Adrenal gland (tissue), 12 donors: ENCODE measurements around the gene GPSM1. TPM values are rescaled to one million over a fixed set of nuclear protein-coding genes. Genes with fewer than 3 reads are reported as not detected.

Experiments used
- DNase-seq, 7 donors: peaks; one replicate each; pipeline ENCODE4 v3.0.0-alpha.2; 2019 to 2020
- H3K27ac ChIP-seq, 5 donors: fragments of 200-600 bp; sonication (generic) in 4 of 5; 1 replicate in 3 of 5; 2 replicates in 2 of 5; pipeline versions ENCODE4 v1.5.1 to v1.8.0; 2016 to 2020; ENCODE audit warnings: mild to moderate bottlenecking in 1 of 5
- H3K27me3 ChIP-seq: fragments of 200-600 bp; 2 replicates; pipeline ENCODE4 v1.8.0; 2021
- H3K36me3 ChIP-seq, 2 donors: fragments of 200-600 bp; replicated peaks in 1 of 2; 1 replicate in 1 of 2; 2 replicates in 1 of 2; pipeline versions ENCODE4 v1.5.1 to v1.8.0; 2018 to 2022
- H3K4me1 ChIP-seq, 2 donors: fragments of 200-600 bp; replicated peaks in 1 of 2; 1 replicate in 1 of 2; 2 replicates in 1 of 2; pipeline versions ENCODE4 v1.5.1 to v1.8.0; 2018 to 2021
- H3K4me3 ChIP-seq, 4 donors: fragments of 200-600 bp; sonication (generic) in 3 of 4; one replicate each; pipeline ENCODE4 v1.5.1; 2016 to 2018
- H3K9me3 ChIP-seq, 3 donors: fragments of 200-600 bp; sonication (generic) in 1 of 3; replicated peaks in 1 of 3; 1 replicate in 2 of 3; 2 replicates in 1 of 3; pipeline versions ENCODE4 v1.5.1 to v1.8.0; 2016 to 2021
- POLR2A ChIP-seq, 2 donors: fragments of 450-650 bp; IDR thresholded peaks; one replicate each; pipeline ENCODE4 v1.6.1; 2017; ENCODE audit warnings: antibody characterized with exemption in 2 of 2, mild to moderate bottlenecking in 2 of 2, moderate library complexity in 1 of 2
- WGBS, 4 donors: extraction: QIAGEN DNeasy Blood & Tissue Kit in 2 of 4; methylation state at CpG; one replicate each; pipeline versions ENCODE4 v1.1.5 to v1.1.7; 2013 to 2017; 5-methylcytosine and 5-hydroxymethylcytosine counted together
- intact Hi-C, 2 donors: fragments of 100-400 bp; cut with DNase I; formaldehyde crosslinking; loops; one replicate each; pipeline versions ENCODE4 v1.14.1 to v1.15.0; 2022 to 2023
- polyA plus RNA-seq, 3 donors: library from polyadenylated mRNA; stranded (reverse); fragments of 200-250 nt in 2 of 3; fragments of 350-450 nt in 1 of 3; fragmentation: Illumina TruSeq in 1 of 3; extraction: RNeasy Lipid Tissue Mini Kit (QIAGEN cat#74804) in 1 of 3; gene quantifications; one replicate each; pipeline ENCODE4 v1.2.3, GENCODE V29; 2013 to 2014
- total RNA-seq, 9 donors: library from RNA; depleted of rRNA in 4 of 9; stranded (reverse); fragments of >200 nt in 4 of 9; fragments of 120-200 nt in 1 of 9; fragmentation: NEBNext Ultra II Directional in 1 of 9; extraction: Animal tissue kit (Norgen Biotek cat#: 25700) in 1 of 9; gene quantifications; one replicate each; pipeline versions ENCODE4 v1.1.0 to v1.2.4, GENCODE V29; 2013 to 2023
- TF ChIP-seq, protein P1 (sequence below), 6 experiments: fragments of 450-650 bp in 4 of 6; fragments of 200-600 bp in 2 of 6; sonication (generic) in 1 of 6; IDR thresholded peaks; 1 replicate in 5 of 6; 2 replicates in 1 of 6; pipeline versions ENCODE4 v1.5.1 to v1.8.0; 2016 to 2021; ENCODE audit warnings: antibody characterized with exemption in 6 of 6, mild to moderate bottlenecking in 2 of 6, moderate library complexity in 1 of 6
- donor health status: healthy with polysubstance abuse.
- donor health status: Bipolar disorder and iron deficiency.
- donor health status: DM: yes; HTN: yes; CAD: no.
- donor health status: DM: no; HTN: no; CAD: no.
- donor health status: DM: no; HTN: no; CAD: no.
- donor health status: DM: yes; HTN: yes; CAD: no.

GPSM1 gene
- total and polyA plus RNA-seq, 12 donors: 2.9 to 50.4 (median 17.2) TPM

DNA sequence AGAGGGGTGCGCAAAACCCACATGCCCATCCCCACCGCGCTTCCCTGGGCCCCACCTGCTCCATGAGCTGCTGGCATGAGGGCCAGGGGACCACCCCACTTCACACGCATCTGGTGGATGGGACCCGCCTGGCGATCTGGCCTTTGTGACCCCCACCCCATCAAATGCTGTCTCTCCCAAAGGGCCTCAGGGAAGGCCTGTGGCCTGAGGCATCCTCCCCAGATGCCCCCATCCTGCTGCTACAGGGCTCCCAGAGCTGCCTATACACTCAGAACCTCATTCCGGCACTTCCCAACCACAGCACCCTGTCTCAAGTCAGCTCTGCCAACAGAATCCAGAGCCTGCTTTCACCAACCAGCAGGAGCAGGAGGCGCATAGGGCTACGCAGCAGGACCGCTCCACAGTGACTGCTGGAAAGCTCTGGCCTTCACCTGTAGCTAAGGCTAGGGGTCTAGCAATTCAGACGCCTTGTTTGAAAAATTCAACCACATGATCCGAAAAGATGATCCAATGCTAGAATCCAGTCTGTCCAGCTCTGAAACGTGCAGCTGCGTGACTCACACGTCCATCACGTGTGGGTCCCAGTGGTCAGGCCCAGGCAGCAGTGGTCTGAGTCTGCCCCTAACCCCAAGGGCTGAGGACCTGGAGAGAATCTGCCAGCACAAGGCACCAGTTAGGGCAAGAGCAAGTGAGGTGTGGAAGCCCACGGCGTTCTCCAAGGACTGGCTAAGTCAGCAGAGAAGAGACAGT lies 74.0 kb downstream of the GPSM1 start:
- no peak overlapping the region for H3K4me3 ChIP-seq
- intact Hi-C loops: loop anchor here (2.0 to 5.0 kb wide), 2 partner anchors 64 to 89 kb away; no protein-coding TSS in a partner anchor
- WGBS, 4 donors: 86 to 93% (median 88%) methylated on average over 15 to 18 of the region's 18 CpGs
- H3K27ac ChIP-seq: no peak overlapping the region
- peaks cover 0 to 33% of the 10 kb centered on the region in 2 donors for H3K36me3 ChIP-seq
- peaks cover 9 to 17% of the 10 kb centered on the region in 2 donors for H3K4me1 ChIP-seq
- H3K27me3 ChIP-seq: no peaks in the 10 kb centered on the region
- no peak for DNase-seq
- TF ChIP-seq, protein P1, sequence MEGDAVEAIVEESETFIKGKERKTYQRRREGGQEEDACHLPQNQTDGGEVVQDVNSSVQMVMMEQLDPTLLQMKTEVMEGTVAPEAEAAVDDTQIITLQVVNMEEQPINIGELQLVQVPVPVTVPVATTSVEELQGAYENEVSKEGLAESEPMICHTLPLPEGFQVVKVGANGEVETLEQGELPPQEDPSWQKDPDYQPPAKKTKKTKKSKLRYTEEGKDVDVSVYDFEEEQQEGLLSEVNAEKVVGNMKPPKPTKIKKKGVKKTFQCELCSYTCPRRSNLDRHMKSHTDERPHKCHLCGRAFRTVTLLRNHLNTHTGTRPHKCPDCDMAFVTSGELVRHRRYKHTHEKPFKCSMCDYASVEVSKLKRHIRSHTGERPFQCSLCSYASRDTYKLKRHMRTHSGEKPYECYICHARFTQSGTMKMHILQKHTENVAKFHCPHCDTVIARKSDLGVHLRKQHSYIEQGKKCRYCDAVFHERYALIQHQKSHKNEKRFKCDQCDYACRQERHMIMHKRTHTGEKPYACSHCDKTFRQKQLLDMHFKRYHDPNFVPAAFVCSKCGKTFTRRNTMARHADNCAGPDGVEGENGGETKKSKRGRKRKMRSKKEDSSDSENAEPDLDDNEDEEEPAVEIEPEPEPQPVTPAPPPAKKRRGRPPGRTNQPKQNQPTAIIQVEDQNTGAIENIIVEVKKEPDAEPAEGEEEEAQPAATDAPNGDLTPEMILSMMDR (IDR thresholded peaks at IDR 0.05): no peak
- TF ChIP-seq POLR2A (IDR thresholded peaks at IDR 0.05): no peak
- H3K9me3 ChIP-seq: no peaks in the 10 kb centered on the region

DNA sequence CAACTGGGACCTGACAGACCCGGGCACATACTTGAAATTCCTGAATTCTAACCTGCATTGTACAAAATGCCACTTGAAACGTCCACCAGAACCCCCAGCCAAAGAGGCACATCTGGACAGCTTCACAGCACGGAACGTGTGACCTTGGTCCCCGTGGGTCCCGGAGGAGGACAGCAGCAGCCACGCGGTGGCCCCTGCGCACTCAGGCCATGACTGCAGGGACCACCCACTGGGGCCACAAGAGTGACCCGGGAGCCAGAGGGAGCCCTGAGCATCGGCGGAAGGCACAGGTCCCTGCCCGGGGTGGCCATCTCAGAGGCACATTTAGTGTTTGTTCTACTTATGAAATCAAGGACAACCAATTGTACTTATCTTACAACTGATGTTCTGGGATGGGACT lies 74.7 kb downstream of the GPSM1 start:
- intact Hi-C loops: loop anchor here (5.0 kb wide), 1 partner anchor 65 kb away; no protein-coding TSS in a partner anchor

DNA sequence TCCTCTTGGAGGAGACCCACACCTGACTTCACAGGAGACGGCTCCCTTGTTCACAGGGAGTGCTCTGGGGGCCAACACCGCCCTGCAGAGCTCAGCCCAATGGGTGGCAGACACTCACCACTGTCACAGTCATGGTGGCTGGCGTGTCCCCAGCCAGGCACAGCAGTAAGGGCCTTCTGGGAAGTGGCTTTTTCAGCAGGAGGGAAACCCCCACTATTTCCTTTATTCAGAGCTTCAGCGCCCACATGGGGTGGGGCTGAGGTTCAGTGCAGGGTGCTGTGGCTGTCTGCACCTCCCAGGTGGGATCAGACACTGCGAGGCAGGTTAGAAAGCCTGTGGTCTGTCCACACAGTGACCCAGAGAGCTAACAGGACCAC lies 76.2 kb downstream of the GPSM1 start:
- WGBS, 4 donors: 60 to 96% (median 90%) methylated on average over 1 to 5 of the region's 5 CpGs
- Histone ChIP-seq H3K4me3 (no peak overlapping the region), H3K9me3 (no peaks in the 10 kb centered on the region), H3K36me3 (peaks cover 0 to 40% of the 10 kb centered on the region in 2 donors), H3K27ac (no peak overlapping the region), H3K27me3 (no peaks in the 10 kb centered on the region), H3K4me1 (peaks cover 9 to 15% of the 10 kb centered on the region in 2 donors)
- DNase-seq: no peak
- intact Hi-C loops: loop anchor here (5.0 kb wide), 1 partner anchor 66 kb away; no protein-coding TSS in a partner anchor
- no peak for TF ChIP-seq POLR2A (IDR thresholded peaks at IDR 0.05)

More for the DNA sequence above, 74.7 kb downstream of the GPSM1 start:
- H3K9me3 ChIP-seq: no peaks in the 10 kb centered on the region
- no peak overlapping the region for H3K4me3 ChIP-seq
- H3K27me3 ChIP-seq: no peaks in the 10 kb centered on the region
- no peak overlapping the region for H3K27ac ChIP-seq
- peaks cover 9 to 17% of the 10 kb centered on the region in 2 donors for H3K4me1 ChIP-seq
- H3K36me3 ChIP-seq: peaks cover 0 to 33% of the 10 kb centered on the region in 2 donors
- WGBS, 4 donors: 60 to 65% (median 62%) methylated on average over 11 to 13 of the region's 13 CpGs
- DNase-seq: no peak
- TF ChIP-seq POLR2A (IDR thresholded peaks at IDR 0.05): no peak
- TF ChIP-seq, protein P1 (IDR thresholded peaks at IDR 0.05): no peak

DNA sequence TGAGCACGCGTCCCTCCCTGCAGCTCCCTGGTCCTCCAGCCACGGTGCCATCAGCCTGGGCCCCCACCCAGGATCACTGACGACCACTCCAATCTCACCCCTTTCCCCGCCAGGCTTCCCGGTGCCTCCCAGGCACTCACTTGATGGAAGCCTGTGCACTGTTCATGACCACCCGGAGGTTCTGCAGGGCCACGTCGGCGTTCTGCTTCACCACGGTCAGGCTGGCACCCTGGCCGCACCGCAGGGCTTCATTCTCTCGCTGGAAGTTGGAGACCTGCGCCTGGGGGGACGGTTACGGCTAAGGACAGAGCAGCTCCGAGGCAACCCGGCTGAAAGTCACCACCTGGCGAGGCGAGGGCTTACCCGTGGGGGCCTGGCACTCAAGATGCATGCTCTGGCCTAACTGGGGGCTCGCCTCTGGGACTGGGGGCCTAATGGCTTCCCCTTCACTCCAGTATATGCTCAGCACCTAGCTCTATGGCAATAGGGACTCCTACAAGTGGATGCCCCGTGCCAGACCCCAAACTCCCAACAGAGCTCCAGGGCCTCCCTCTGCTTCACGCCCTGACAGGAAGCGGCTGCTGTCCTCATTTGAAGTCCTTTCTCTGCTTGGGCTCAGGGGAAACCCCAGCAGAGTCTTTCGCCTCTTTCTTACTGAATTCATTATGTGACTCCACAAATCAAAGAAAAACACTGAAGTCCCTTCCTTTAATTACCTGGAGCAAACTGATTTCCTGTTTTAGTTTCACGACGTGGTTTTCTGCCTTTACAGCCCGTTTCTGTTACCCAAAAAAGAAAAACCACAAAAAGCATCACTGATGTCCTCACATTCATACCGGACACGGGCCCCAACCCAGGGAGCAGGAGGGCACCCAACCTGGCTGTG lies 76.8 kb downstream of the GPSM1 start:
- Histone ChIP-seq H3K4me1 (peaks cover 3 to 10% of the 10 kb centered on the region in 2 donors), H3K36me3 (peaks cover 0 to 40% of the 10 kb centered on the region in 2 donors), H3K9me3 (no peaks in the 10 kb centered on the region), H3K27me3 (no peaks in the 10 kb centered on the region), H3K4me3 (no peak overlapping the region), H3K27ac (no peak overlapping the region)
- no peak for DNase-seq
- intact Hi-C loops: loop anchor here (5.0 kb wide), 1 partner anchor 67 kb away; no protein-coding TSS in a partner anchor
- 85 to 92% (median 87%) methylated on average over 12 to 32 of the region's 32 CpGs for WGBS, 4 donors
- TF ChIP-seq, protein P1 (IDR thresholded peaks at IDR 0.05): no peak
- no peak for TF ChIP-seq POLR2A (IDR thresholded peaks at IDR 0.05)
